ENCODE results near the gene CCDC150.
A peak's percentile ranks its signal among the peaks of the same experiment; 100 is the strongest.

DNA sequence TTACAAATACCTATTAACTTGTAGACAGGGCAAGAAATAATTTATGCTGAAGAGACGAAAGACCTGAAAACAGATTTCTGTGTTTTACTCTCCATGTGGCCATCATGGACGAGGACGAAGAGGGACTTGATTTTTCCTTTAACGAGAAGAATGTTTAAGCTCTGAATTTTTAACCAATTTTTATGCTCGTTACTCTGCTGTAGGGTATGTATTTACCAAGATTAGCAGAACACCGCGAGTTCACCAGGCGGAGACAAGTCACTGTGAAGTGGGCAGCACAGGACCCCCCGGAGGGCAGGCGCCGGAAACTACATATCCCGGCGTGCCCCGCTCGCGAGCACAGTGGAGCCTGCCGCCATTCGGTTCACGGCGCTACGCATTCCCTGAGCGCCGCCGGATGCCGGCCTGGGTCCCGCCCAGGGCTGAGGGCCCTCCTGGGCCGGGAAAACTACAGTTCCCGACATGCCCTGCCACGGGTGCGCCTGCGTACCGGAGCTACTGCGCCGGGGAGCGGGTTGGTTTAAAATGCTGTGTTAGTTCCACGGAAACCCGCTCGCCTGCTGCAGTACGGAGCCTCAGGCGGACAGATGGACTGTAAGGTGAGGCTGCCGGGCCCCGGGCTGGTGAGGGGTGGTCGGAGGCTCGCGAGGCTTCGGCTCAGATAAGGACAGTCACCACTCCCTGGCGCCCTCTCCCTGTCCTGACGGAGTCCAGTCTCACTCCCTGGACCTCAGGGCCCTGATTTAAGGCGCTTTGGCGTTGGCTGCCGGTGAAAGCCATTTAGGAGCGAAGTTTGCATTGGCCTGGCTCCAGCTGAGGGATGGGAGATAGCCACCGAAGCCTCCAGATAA, at the start of gene CCDC150:
- TF ChIP-seq, protein P1, sequence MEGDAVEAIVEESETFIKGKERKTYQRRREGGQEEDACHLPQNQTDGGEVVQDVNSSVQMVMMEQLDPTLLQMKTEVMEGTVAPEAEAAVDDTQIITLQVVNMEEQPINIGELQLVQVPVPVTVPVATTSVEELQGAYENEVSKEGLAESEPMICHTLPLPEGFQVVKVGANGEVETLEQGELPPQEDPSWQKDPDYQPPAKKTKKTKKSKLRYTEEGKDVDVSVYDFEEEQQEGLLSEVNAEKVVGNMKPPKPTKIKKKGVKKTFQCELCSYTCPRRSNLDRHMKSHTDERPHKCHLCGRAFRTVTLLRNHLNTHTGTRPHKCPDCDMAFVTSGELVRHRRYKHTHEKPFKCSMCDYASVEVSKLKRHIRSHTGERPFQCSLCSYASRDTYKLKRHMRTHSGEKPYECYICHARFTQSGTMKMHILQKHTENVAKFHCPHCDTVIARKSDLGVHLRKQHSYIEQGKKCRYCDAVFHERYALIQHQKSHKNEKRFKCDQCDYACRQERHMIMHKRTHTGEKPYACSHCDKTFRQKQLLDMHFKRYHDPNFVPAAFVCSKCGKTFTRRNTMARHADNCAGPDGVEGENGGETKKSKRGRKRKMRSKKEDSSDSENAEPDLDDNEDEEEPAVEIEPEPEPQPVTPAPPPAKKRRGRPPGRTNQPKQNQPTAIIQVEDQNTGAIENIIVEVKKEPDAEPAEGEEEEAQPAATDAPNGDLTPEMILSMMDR (IDR thresholded peaks at IDR 0.05; ENCODE audit: low read depth, low read length) = no peak
- peak; percentile 51 for TF ChIP-seq POLR2A (IDR thresholded peaks at IDR 0.05; ENCODE audit: extremely low read depth, insufficient read length)
- TF ChIP-seq MYC (IDR thresholded peaks at IDR 0.05; ENCODE audit: low read depth, low read length) = peak; percentile 61; the same call in 1 of the 2 replicates
